ENCODE results near the gene LDLRAD3. TPM values are rescaled to one million over a fixed set of nuclear protein-coding genes. Genes with fewer than 3 reads are reported as not detected.

LDLRAD3 gene
- total and polyA plus RNA-seq, 4 experiments from 2014 or later = not detected

DNA sequence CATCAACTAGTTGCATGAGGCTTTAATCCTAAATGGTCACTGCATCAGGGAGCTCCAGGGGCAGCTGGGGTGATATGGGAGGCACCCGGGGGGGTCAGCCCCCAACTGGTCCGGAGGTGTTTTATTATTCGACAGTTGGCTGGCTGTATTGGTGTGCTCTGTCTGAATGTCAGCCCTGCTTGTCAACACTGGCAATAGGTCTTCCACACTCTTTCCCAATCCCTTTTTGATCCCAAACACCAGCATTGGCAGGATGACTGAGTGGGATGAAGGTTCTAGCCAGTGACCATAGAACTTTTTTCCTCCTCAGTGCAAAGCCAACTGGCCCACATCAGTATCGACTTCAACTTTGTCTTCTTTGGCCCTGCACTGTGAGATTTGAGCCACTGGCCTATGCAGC, 8.9 kb upstream of the LDLRAD3 start:
- Mint-ChIP-seq H3K4me3 (no peak overlapping the region), H3K4me1 (no peaks in the 10 kb centered on the region), H3K27ac (no peak overlapping the region), H3K9me3 (no peaks in the 10 kb centered on the region), H3K27me3 (peaks cover 7 to 23% of the 10 kb centered on the region in 2 donors), H3K36me3 (no peaks in the 10 kb centered on the region)
- no peak for DNase-seq
- Histone ChIP-seq H3K4me1 (ENCODE audit: insufficient read depth, low read length) (no peaks in the 10 kb centered on the region), H3K9me3 (ENCODE audit: control insufficient read depth in 1 of 2, low read length in 2 of 2) (no peaks in the 10 kb centered on the region), H3K27me3 (ENCODE audit: insufficient read depth, low read length) (no peaks in the 10 kb centered on the region), H3K4me3 (ENCODE audit: low read length in 2 of 2) (no peak overlapping the region), H3K36me3 (ENCODE audit: insufficient read depth, low read length) (no peaks in the 10 kb centered on the region), H3K27ac (ENCODE audit: low read depth, low read length) (no peak overlapping the region)
- ChIA-PET CTCF (ENCODE audit: partially characterized antibody) (no interaction called here), POLR2A (ENCODE audit: partially characterized antibody) (no interaction called here)
- intact Hi-C loops (cut with micrococcal nuclease) = no loop called here

DNA sequence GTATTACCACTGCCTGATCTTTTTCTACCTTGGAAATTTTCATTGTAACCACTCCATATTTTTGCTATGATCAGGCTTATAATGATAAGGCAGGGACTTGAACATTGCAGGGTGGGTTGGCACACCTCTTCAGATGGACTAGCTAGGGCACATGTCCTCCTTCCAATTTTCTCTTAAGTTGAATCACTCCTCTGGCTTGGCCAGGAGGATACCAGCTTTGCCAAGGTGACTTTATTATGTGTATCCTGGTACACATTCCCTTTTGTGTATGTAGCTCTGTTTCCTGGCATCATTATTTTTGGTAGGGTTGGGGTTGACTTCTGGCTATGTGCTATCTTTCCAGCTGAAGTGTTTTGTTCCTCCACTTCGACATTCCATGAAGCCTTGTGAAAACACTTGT, 8.5 kb upstream of the LDLRAD3 start:
- ChIA-PET POLR2A (ENCODE audit: partially characterized antibody) (no interaction called here), CTCF (ENCODE audit: partially characterized antibody) (no interaction called here)
- Mint-ChIP-seq H3K36me3 (no peaks in the 10 kb centered on the region), H3K27me3 (peaks cover 5 to 27% of the 10 kb centered on the region in 2 donors), H3K9me3 (no peaks in the 10 kb centered on the region), H3K27ac (no peak overlapping the region), H3K4me3 (no peak overlapping the region), H3K4me1 (no peaks in the 10 kb centered on the region)
- Histone ChIP-seq H3K27me3 (ENCODE audit: insufficient read depth, low read length) (no peaks in the 10 kb centered on the region), H3K27ac (ENCODE audit: low read depth, low read length) (no peak overlapping the region), H3K4me3 (ENCODE audit: low read length in 2 of 2) (no peak overlapping the region), H3K9me3 (ENCODE audit: control insufficient read depth in 1 of 2, low read length in 2 of 2) (no peaks in the 10 kb centered on the region), H3K4me1 (ENCODE audit: insufficient read depth, low read length) (no peaks in the 10 kb centered on the region), H3K36me3 (ENCODE audit: insufficient read depth, low read length) (no peaks in the 10 kb centered on the region)
- no peak for DNase-seq
- intact Hi-C loops (cut with micrococcal nuclease) = no loop called here

DNA sequence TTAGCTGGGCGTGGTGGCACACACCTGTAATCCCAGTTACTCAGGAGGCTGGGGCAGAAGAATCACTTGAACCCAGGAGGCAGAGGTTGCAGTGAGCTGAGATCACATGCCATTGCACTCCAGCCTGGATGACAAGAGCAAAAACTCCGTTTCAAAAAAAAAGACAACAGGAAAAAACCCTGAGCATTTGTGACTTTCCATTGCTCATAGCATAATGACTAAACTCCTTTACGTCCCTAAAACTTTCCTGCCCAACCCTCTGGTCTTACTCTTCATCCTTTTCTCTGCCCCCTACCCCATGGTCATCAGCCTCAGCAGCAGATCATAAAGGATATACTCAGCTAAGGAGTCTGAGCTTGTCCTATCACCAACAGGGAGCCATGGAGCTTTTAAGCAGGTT, 6.8 kb upstream of the LDLRAD3 start:
- H3K36me3 Mint-ChIP-seq = no peaks in the 10 kb centered on the region
- intact Hi-C loops (cut with micrococcal nuclease) = no loop called here
- no peaks in the 10 kb centered on the region for H3K4me1 Mint-ChIP-seq
- H3K4me3 Mint-ChIP-seq = no peak overlapping the region
- Histone ChIP-seq H3K4me3 (ENCODE audit: low read length in 2 of 2) (no peak overlapping the region), H3K27ac (ENCODE audit: low read depth, low read length) (no peak overlapping the region), H3K9me3 (ENCODE audit: control insufficient read depth in 1 of 2, low read length in 2 of 2) (no peaks in the 10 kb centered on the region), H3K27me3 (ENCODE audit: insufficient read depth, low read length) (no peaks in the 10 kb centered on the region), H3K4me1 (ENCODE audit: insufficient read depth, low read length) (no peaks in the 10 kb centered on the region), H3K36me3 (ENCODE audit: insufficient read depth, low read length) (no peaks in the 10 kb centered on the region)
- H3K9me3 Mint-ChIP-seq = no peaks in the 10 kb centered on the region
- POLR2A ChIA-PET (ENCODE audit: partially characterized antibody) = no interaction called here
- H3K27ac Mint-ChIP-seq = no peak overlapping the region
- DNase-seq = no peak
- CTCF ChIA-PET (ENCODE audit: partially characterized antibody) = no interaction called here
- peaks cover 7 to 26% of the 10 kb centered on the region in 2 donors for H3K27me3 Mint-ChIP-seq

DNA sequence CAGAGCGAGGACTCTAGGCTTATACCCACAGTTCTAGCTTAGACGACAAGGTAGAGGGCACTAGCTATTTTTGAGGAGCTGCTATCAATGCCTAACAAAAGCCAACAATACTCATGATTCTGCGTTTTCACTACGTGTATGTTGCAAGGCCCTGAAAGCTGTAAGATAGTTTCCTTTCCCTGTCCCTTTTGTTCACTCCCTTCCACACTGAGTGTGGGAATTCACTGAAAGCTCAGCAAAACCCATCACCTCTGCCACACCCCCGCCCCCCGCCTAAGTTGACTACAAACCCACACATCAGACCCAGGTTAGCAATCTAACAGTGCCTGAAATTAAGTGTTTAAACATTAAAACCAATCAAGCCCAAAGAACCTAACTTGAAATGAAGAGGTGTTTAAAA, 6.2 kb upstream of the LDLRAD3 start:
- no peak overlapping the region for H3K27ac Mint-ChIP-seq
- intact Hi-C loops (cut with micrococcal nuclease) = no loop called here
- no peaks in the 10 kb centered on the region for H3K9me3 Mint-ChIP-seq
- H3K36me3 Mint-ChIP-seq = no peaks in the 10 kb centered on the region
- Histone ChIP-seq H3K9me3 (ENCODE audit: control insufficient read depth in 1 of 2, low read length in 2 of 2) (no peaks in the 10 kb centered on the region), H3K36me3 (ENCODE audit: insufficient read depth, low read length) (no peaks in the 10 kb centered on the region), H3K27ac (ENCODE audit: low read depth, low read length) (no peak overlapping the region), H3K4me3 (ENCODE audit: low read length in 2 of 2) (no peak overlapping the region), H3K27me3 (ENCODE audit: insufficient read depth, low read length) (no peaks in the 10 kb centered on the region), H3K4me1 (ENCODE audit: insufficient read depth, low read length) (no peaks in the 10 kb centered on the region)
- H3K27me3 Mint-ChIP-seq = peaks cover 12 to 28% of the 10 kb centered on the region in 2 donors
- no peak for DNase-seq
- H3K4me1 Mint-ChIP-seq = no peaks in the 10 kb centered on the region
- POLR2A ChIA-PET (ENCODE audit: partially characterized antibody) = no interaction called here
- CTCF ChIA-PET (ENCODE audit: partially characterized antibody) = no interaction called here
- no peak overlapping the region for H3K4me3 Mint-ChIP-seq

DNA sequence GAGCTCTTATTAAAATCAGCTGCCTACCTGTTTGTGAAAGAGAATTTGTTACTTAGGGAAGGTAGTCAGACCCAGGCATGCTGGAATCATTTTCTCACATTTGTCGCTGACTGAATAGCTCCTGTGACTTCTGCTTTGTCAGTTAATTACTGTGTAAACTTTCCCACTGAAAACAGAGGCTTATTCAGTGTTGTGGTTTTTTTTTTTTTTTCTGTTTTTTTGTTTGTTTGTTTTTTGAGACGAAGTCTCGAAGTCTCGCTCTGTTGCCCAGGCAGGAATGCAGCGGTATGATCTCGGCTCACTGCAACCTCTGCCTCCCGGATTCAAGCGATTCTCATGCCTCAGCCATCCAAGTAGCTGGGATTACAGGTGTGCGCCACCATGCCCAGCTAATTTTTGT, 5.6 kb upstream of the LDLRAD3 start:
- H3K4me3 Mint-ChIP-seq = no peak overlapping the region

DNA sequence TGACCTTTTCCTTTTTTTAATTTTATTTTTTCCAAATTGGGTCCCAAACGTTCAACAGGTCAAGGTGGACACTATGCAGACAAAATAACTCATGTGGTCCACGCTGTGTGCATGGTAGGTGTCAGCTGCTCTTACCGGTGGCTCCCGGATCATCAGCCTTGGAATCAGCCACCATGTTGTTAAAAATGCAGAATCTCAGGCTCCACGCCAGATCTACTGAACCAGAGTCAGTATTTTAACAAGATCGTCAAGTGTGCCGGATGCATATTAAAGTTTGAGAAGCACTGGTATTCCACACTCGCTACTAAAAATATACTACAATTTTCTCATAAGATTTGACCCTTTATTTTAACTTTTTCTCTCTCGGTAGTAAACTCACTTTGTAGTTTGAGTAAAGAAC, 553 bp upstream of the LDLRAD3 start:
- H3K4me1 ChIP-seq (ENCODE audit: insufficient read depth, low read length) = no peaks in the 10 kb centered on the region
- CTCF ChIA-PET (ENCODE audit: partially characterized antibody) = no interaction called here
- POLR2A ChIA-PET (ENCODE audit: partially characterized antibody) = no interaction called here
- Mint-ChIP-seq H3K36me3 (no peaks in the 10 kb centered on the region), H3K4me1 (peaks cover 2 to 20% (median 10%) of the 10 kb centered on the region in 4 donors), H3K9me3 (no peaks in the 10 kb centered on the region), H3K27me3 (peaks cover 35 to 38% of the 10 kb centered on the region in 2 donors), H3K27ac (no peak overlapping the region), H3K4me3 (peak overlapping the region; percentile 73 to 87 (median 82))
- intact Hi-C loops (cut with micrococcal nuclease) = no loop called here
- no peaks in the 10 kb centered on the region for H3K9me3 ChIP-seq (ENCODE audit: control insufficient read depth in 1 of 2, low read length in 2 of 2)
- DNase-seq = no peak
- H3K27me3 ChIP-seq (ENCODE audit: insufficient read depth, low read length) = no peaks in the 10 kb centered on the region
- H3K27ac ChIP-seq (ENCODE audit: low read depth, low read length) = no peak overlapping the region
- H3K4me3 ChIP-seq (ENCODE audit: low read length in 2 of 2) = no peak overlapping the region
- H3K36me3 ChIP-seq (ENCODE audit: insufficient read depth, low read length) = no peaks in the 10 kb centered on the region

More for the DNA sequence above, 5.6 kb upstream of the LDLRAD3 start:
- no peaks in the 10 kb centered on the region for H3K36me3 Mint-ChIP-seq
- no peak overlapping the region for H3K27ac ChIP-seq (ENCODE audit: low read depth, low read length)
- no peaks in the 10 kb centered on the region for H3K4me1 ChIP-seq (ENCODE audit: insufficient read depth, low read length)
- H3K4me1 Mint-ChIP-seq = peaks cover 0 to 2% (median 0%) of the 10 kb centered on the region in 4 donors
- H3K36me3 ChIP-seq (ENCODE audit: insufficient read depth, low read length) = no peaks in the 10 kb centered on the region
- H3K9me3 Mint-ChIP-seq = no peaks in the 10 kb centered on the region
- peaks cover 16 to 32% of the 10 kb centered on the region in 2 donors for H3K27me3 Mint-ChIP-seq
- ChIA-PET CTCF (ENCODE audit: partially characterized antibody) (no interaction called here), POLR2A (ENCODE audit: partially characterized antibody) (no interaction called here)
- intact Hi-C loops (cut with micrococcal nuclease) = no loop called here
- H3K4me3 ChIP-seq (ENCODE audit: low read length in 2 of 2) = no peak overlapping the region
- H3K27ac Mint-ChIP-seq = no peak overlapping the region
- no peak for DNase-seq
- no peaks in the 10 kb centered on the region for H3K9me3 ChIP-seq (ENCODE audit: control insufficient read depth in 1 of 2, low read length in 2 of 2)
- H3K27me3 ChIP-seq (ENCODE audit: insufficient read depth, low read length) = no peaks in the 10 kb centered on the region

DNA sequence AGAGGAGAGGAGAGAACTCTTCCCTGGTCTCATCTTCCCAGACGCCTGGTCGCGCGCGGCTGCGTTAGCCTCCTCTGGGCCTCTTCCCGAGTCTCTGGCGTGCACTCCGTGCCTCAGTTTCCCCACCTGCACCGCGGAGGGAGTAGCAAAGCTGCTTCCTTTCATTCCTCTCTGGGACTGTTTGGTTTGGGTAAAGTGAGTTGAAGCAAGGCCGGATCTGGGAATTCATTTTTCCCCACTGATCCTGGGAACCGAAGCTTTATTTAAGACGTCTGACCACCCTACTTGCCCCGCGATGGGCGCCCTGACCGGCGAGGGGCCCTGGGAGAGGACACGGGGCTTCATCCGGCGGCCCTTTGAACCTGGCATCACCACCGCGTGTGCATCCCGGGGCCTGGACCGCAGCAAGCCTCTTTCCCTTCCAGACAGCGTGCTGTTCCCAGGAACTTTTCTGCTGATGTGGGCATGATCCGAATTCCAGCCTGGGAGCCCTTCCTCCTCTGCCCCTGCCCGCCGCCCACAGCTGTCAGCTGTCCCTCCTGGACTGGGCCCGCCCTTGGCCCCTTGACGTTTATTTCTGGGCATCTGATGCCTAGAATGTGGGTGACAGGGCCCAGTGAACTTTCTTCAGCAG, 758 bp downstream of the LDLRAD3 start:
- intact Hi-C loops (cut with micrococcal nuclease) = no loop called here
- Mint-ChIP-seq H3K9me3 (no peaks in the 10 kb centered on the region), H3K4me1 (peaks cover 2 to 20% (median 10%) of the 10 kb centered on the region in 4 donors), H3K4me3 (peak overlapping the region; percentile 57 to 86 (median 78)), H3K27me3 (peaks cover 33 to 35% of the 10 kb centered on the region in 2 donors), H3K27ac (no peak overlapping the region), H3K36me3 (no peaks in the 10 kb centered on the region)
- POLR2A ChIA-PET (ENCODE audit: partially characterized antibody) = no interaction called here
- Histone ChIP-seq H3K27me3 (ENCODE audit: insufficient read depth, low read length) (no peaks in the 10 kb centered on the region), H3K4me3 (ENCODE audit: low read length in 2 of 2) (no peak overlapping the region), H3K36me3 (ENCODE audit: insufficient read depth, low read length) (no peaks in the 10 kb centered on the region), H3K4me1 (ENCODE audit: insufficient read depth, low read length) (no peaks in the 10 kb centered on the region), H3K9me3 (ENCODE audit: control insufficient read depth in 1 of 2, low read length in 2 of 2) (no peaks in the 10 kb centered on the region), H3K27ac (ENCODE audit: low read depth, low read length) (no peak overlapping the region)
- DNase-seq = no peak
- CTCF ChIA-PET (ENCODE audit: partially characterized antibody) = no interaction called here

DNA sequence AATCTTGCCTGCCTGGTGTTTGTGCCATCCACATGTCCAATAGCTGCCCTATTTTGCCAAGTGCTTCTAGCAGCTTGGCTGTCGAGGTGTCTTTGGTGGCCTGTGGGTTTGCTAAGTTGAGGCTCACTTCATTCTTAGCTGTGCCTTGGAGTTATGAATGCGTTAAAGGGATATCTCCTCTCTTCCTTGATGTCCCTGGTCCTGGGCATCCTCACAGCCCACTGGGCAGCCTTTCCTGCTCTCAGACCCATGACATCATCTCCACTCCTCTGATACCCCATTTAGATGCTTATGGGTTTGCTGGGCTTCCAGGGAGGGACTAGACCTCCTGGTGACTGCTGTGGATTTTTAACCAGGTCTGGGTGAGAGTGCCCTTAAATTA, 1.3 kb downstream of the LDLRAD3 start:
- peak overlapping the region in 7 of 8 donors; percentile 74 to 84 (median 78) for H3K4me3 Mint-ChIP-seq
- Histone ChIP-seq H3K36me3 (ENCODE audit: insufficient read depth, low read length) (no peaks in the 10 kb centered on the region), H3K27me3 (ENCODE audit: insufficient read depth, low read length) (no peaks in the 10 kb centered on the region), H3K9me3 (ENCODE audit: control insufficient read depth in 1 of 2, low read length in 2 of 2) (no peaks in the 10 kb centered on the region), H3K4me1 (ENCODE audit: insufficient read depth, low read length) (no peaks in the 10 kb centered on the region), H3K4me3 (ENCODE audit: low read length in 2 of 2) (no peak overlapping the region), H3K27ac (ENCODE audit: low read depth, low read length) (no peak overlapping the region)
- no peak for DNase-seq
- intact Hi-C loops (cut with micrococcal nuclease) = no loop called here
- H3K27ac Mint-ChIP-seq = no peak overlapping the region
- no peaks in the 10 kb centered on the region for H3K9me3 Mint-ChIP-seq
- H3K27me3 Mint-ChIP-seq = peaks cover 29 to 33% of the 10 kb centered on the region in 2 donors
- ChIA-PET POLR2A (ENCODE audit: partially characterized antibody) (no interaction called here), CTCF (ENCODE audit: partially characterized antibody) (no interaction called here)
- peaks cover 2 to 20% (median 10%) of the 10 kb centered on the region in 4 donors for H3K4me1 Mint-ChIP-seq
- no peaks in the 10 kb centered on the region for H3K36me3 Mint-ChIP-seq

Data from CD4-positive, alpha-beta memory T cell (primary cell).